ENCODE results near the gene OVCA2. TPM values are rescaled to one million over a fixed set of nuclear protein-coding genes. Genes with fewer than 3 reads are reported as not detected.
A peak's percentile ranks its signal among the peaks of the same experiment; 100 is the strongest.

Gene OVCA2
- total RNA-seq, 4 donors from 2014 or later = 12.6 to 50.2 (median 34.4) TPM

DNA sequence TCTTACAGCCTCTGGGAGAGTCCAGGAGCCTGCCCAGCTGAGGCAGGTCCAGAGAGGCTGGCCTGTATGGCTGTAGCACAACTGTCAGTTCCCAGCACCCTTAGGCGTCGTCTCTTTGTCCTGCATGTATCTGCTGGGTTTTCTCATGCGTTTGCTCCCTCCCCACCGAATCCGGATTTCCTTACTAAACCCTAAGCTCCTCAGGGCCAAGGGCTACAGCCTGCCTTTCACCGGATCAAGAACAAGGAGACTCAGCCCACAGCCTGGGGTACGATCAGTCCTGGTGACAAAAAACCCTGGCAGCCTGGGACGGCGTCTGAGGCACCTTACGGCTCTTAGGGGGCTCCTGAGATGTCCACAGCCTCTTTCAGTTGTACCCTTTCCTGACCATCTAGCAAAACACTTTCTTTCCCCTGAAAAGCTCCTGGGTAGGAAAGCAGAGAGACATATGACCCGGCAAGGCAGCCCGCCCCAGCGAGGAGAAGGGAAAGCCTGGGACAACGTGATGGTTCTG, 25.3 kb downstream of the OVCA2 start:
- Histone ChIP-seq H3K9me3 (no peaks in the 10 kb centered on the region), H3K27me3 (no peaks in the 10 kb centered on the region), H3K4me3 (no peak overlapping the region), H3K4me1 (peaks cover 49 to 51% of the 10 kb centered on the region in 2 donors), H3K27ac (peak overlapping the region; percentile 68 to 82 (median 74)), H3K36me3 (peaks cover 0 to 25% of the 10 kb centered on the region in 2 donors)
- TF ChIP-seq, protein P1, sequence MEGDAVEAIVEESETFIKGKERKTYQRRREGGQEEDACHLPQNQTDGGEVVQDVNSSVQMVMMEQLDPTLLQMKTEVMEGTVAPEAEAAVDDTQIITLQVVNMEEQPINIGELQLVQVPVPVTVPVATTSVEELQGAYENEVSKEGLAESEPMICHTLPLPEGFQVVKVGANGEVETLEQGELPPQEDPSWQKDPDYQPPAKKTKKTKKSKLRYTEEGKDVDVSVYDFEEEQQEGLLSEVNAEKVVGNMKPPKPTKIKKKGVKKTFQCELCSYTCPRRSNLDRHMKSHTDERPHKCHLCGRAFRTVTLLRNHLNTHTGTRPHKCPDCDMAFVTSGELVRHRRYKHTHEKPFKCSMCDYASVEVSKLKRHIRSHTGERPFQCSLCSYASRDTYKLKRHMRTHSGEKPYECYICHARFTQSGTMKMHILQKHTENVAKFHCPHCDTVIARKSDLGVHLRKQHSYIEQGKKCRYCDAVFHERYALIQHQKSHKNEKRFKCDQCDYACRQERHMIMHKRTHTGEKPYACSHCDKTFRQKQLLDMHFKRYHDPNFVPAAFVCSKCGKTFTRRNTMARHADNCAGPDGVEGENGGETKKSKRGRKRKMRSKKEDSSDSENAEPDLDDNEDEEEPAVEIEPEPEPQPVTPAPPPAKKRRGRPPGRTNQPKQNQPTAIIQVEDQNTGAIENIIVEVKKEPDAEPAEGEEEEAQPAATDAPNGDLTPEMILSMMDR (IDR thresholded peaks at IDR 0.05 in 4 of 5, conservative IDR thresholded peaks at IDR 0.05 in 1 of 5) = no peak
- TF ChIP-seq POLR2A (IDR thresholded peaks at IDR 0.05) = no peak
- intact Hi-C loops (cut with DNase I; ENCODE audit: low total_unique reads) (no loop called here), in situ Hi-C loops (cut with MboI; ENCODE audit: low sequenced_read_pairs in 4 of 4) (loop anchor here in 2 of 4 donors (5.0 to 10.0 kb wide), 2 partner anchors 175 to 178 kb away; no protein-coding TSS in a partner anchor)
- DNase-seq (no peak), ATAC-seq (no peak)

DNA sequence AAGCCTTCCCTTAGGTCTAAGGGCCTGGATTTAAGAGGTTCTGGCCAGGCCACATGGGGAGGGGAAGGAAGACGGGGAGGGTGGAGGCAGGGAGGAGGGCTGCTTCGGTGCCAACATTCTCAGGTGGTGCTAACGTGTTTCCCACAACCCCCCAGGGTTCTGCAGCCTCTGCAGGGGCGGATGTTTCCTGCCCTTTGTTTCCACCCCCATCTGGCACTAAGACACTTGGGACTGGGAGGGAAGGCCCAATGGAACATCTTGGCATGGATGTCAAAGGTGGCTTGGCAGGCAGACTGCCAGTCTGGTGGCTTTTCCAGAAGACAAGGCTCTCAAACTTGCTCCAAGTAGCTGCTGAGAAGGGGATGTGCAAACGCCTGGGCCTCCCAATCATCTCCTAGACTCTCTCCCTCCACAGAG, 25.8 kb downstream of the OVCA2 start:
- H3K4me3 ChIP-seq = no peak overlapping the region
- ATAC-seq (no peak), DNase-seq (no peak)
- intact Hi-C loops (cut with DNase I; ENCODE audit: low total_unique reads) (no loop called here), in situ Hi-C loops (cut with MboI; ENCODE audit: low sequenced_read_pairs in 4 of 4) (loop anchor here in 2 of 4 donors (5.0 to 10.0 kb wide), 2 partner anchors 175 to 177 kb away; no protein-coding TSS in a partner anchor)
- H3K27ac ChIP-seq = peak overlapping the region; percentile 68 to 82 (median 74)
- H3K9me3 ChIP-seq = no peaks in the 10 kb centered on the region
- no peaks in the 10 kb centered on the region for H3K27me3 ChIP-seq
- H3K4me1 ChIP-seq = peaks cover 48 to 53% of the 10 kb centered on the region in 2 donors
- peaks cover 0 to 25% of the 10 kb centered on the region in 2 donors for H3K36me3 ChIP-seq
- no peak for TF ChIP-seq POLR2A (IDR thresholded peaks at IDR 0.05)
- TF ChIP-seq, protein P1 (IDR thresholded peaks at IDR 0.05 in 4 of 5, conservative IDR thresholded peaks at IDR 0.05 in 1 of 5) = no peak

DNA sequence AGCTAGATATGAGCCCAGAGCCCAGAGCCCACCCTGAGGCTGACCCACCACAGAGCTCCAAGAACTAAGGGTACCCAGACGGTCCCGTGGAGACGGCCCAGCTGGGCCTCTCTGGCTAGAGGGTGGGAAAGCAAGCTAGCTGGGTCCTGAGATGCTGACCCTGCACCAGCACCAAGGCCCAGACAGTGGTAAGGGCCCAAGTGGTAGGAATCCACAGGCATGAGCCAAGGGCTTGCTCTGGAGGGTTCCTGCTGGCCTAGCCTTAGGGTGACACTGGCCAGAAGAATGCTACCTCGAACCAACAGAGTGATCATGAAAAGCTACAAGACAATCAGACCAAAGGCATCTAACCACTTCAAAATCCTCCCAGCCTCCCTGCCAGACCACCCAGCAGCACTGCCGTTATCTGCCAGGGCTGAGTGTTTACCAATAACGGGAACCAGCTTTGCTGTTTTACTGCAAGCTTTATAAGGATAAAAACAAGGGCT, 26.3 kb downstream of the OVCA2 start:
- H3K36me3 ChIP-seq = peaks cover 0 to 25% of the 10 kb centered on the region in 2 donors
- no peak for DNase-seq
- in situ Hi-C loops (cut with MboI; ENCODE audit: low sequenced_read_pairs in 4 of 4) = loop anchor here in 2 of 4 donors (5.0 to 10.0 kb wide), 2 partner anchors 174 to 177 kb away; no protein-coding TSS in a partner anchor

DNA sequence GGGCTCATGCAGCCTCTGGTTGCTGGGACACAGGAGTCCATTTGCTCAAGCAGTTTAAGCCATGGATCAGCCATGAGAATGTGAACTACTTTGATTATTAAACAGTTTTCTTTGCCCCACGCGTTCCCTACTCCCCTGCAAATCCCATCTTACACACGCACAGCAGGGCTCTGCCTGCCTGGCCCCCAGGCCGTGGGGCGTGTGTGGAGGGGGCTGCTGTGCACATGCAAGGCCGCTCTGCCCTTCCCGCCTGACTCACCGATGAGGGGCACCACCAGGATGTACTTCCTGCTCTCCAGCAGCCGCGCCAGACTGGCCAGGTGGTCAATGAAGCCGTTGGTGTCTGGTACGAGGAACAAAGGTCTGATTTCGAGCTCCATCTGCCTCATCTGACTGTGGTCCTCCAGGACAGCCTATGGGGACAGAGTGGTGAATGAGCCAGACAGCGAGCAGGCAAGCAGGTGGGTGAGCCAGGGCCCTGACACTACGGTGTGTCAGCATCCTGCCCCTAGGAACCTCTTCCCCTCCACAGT, 26.8 kb downstream of the OVCA2 start:
- ATAC-seq = no peak
- H3K9me3 ChIP-seq = no peaks in the 10 kb centered on the region
- peak overlapping the region; percentile 68 to 82 (median 74) for H3K27ac ChIP-seq
- H3K27me3 ChIP-seq = no peaks in the 10 kb centered on the region
- H3K36me3 ChIP-seq = peaks cover 0 to 25% of the 10 kb centered on the region in 2 donors
- H3K4me3 ChIP-seq = no peak overlapping the region
- intact Hi-C loops (cut with DNase I; ENCODE audit: low total_unique reads) (no loop called here), in situ Hi-C loops (cut with MboI; ENCODE audit: low sequenced_read_pairs in 4 of 4) (loop anchor here in 2 of 4 donors (5.0 to 10.0 kb wide), 2 partner anchors 174 to 176 kb away; no protein-coding TSS in a partner anchor)
- H3K4me1 ChIP-seq = peaks cover 39 to 54% of the 10 kb centered on the region in 2 donors
- TF ChIP-seq, protein P1 (IDR thresholded peaks at IDR 0.05 in 4 of 5, conservative IDR thresholded peaks at IDR 0.05 in 1 of 5) = no peak
- no peak for TF ChIP-seq POLR2A (IDR thresholded peaks at IDR 0.05)
- no peak for DNase-seq

More for the DNA sequence above, 26.3 kb downstream of the OVCA2 start:
- Histone ChIP-seq H3K27ac (peak overlapping the region; percentile 68 to 82 (median 74)), H3K27me3 (no peaks in the 10 kb centered on the region), H3K4me3 (no peak overlapping the region), H3K9me3 (no peaks in the 10 kb centered on the region), H3K4me1 (peaks cover 44 to 57% of the 10 kb centered on the region in 2 donors)
- intact Hi-C loops (cut with DNase I; ENCODE audit: low total_unique reads) = no loop called here
- no peak for ATAC-seq
- no peak for TF ChIP-seq POLR2A (IDR thresholded peaks at IDR 0.05)
